Measurements from ENCODE around the gene ARAP2.

DNA sequence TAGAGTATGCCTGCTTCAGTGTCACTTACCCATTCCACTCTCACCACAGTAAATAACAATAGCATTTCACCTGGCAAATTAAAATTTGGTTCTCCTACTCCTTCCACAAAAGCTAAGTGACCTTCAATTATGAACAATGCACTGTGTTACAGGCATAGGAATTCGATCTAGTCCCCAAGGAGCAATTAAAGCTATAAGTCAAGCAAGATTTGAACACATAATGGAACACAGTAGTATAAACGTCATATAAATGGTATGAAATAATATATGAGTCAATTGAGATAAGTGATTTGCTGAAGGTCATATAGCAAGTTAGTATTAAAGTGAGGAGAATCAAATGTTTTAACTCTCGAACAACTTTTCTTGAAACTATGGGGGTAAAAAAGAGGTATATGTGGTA, 65.8 kb downstream of the ARAP2 start:
- TF ChIP-seq, protein P1, sequence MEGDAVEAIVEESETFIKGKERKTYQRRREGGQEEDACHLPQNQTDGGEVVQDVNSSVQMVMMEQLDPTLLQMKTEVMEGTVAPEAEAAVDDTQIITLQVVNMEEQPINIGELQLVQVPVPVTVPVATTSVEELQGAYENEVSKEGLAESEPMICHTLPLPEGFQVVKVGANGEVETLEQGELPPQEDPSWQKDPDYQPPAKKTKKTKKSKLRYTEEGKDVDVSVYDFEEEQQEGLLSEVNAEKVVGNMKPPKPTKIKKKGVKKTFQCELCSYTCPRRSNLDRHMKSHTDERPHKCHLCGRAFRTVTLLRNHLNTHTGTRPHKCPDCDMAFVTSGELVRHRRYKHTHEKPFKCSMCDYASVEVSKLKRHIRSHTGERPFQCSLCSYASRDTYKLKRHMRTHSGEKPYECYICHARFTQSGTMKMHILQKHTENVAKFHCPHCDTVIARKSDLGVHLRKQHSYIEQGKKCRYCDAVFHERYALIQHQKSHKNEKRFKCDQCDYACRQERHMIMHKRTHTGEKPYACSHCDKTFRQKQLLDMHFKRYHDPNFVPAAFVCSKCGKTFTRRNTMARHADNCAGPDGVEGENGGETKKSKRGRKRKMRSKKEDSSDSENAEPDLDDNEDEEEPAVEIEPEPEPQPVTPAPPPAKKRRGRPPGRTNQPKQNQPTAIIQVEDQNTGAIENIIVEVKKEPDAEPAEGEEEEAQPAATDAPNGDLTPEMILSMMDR (IDR thresholded peaks at IDR 0.05; ENCODE audit: low read depth, low read length, poor library complexity, severe bottlenecking): no peak
- no peak for TF ChIP-seq EZH2phosphoT487 (IDR thresholded peaks at IDR 0.05; ENCODE audit: borderline replicate concordance, low read length)
